ENCODE data around the gene TRNT1. TPM values are rescaled to one million over a fixed set of nuclear protein-coding genes. Genes with fewer than 3 reads are reported as not detected.

TRNT1 gene
- polyA plus RNA-seq, 1 donor from 2014 or later, result 28.5 TPM

DNA sequence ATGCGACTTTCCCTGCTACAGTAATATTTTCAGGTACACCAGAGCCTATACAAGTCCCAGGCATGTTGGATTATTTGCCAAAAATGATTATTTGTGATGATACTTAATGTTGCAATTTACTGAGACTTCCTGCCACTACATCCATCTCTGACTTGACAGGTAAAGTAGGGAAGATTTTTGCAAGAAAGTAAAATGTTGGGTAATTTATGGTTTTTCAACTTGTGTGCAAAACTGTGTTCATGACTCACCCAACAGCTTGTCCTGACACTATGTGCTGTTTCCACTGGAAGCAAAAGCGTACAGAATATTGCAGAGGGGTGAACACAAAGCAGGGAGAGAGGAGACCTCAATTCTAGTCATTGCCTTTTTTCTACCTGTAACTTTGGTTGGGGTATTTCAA lies 58.1 kb downstream of the TRNT1 start:
- Histone ChIP-seq H3K36me3 (ENCODE audit: insufficient read depth, low read length) (no peaks in the 10 kb centered on the region), H3F3A (ENCODE audit: insufficient read depth, low read length, poor library complexity, severe bottlenecking) (no peaks in the 10 kb centered on the region), H2AFZ (ENCODE audit: low read depth, low read length) (no peak overlapping the region), H3K9ac (ENCODE audit: low read length) (no peak overlapping the region), H3K4me3 (ENCODE audit: low read length) (no peak overlapping the region), H4K20me1 (ENCODE audit: insufficient read depth) (no peaks in the 10 kb centered on the region), H3K4me2 (ENCODE audit: low read length) (no peak overlapping the region), H3K9me3 (ENCODE audit: low read length) (peaks cover 6% of the 10 kb centered on the region), H3K27me3 (ENCODE audit: insufficient read depth, low read depth, low read length) (no peaks in the 10 kb centered on the region), H3K9me2 (ENCODE audit: insufficient read depth, low read length) (no peaks in the 10 kb centered on the region), H3K27ac (ENCODE audit: low read length) (no peak overlapping the region), H3K79me2 (replicated peaks; ENCODE audit: insufficient read depth, low read length) (no peaks in the 10 kb centered on the region)
- TF ChIP-seq EZH2 (IDR thresholded peaks at IDR 0.05; ENCODE audit: borderline replicate concordance, insufficient read depth, low read length, poor library complexity, severe bottlenecking) (no peak), SMC3 (conservative IDR thresholded peaks at IDR 0.05; ENCODE audit: poor library complexity) (no peak), EP300 (conservative IDR thresholded peaks at IDR 0.05; ENCODE audit: poor library complexity, severe bottlenecking) (no peak), TAF1 (IDR thresholded peaks at IDR 0.05; ENCODE audit: low read depth) (no peak), RAD21 (conservative IDR thresholded peaks at IDR 0.05) (no peak), MXI1 (conservative IDR thresholded peaks at IDR 0.05; ENCODE audit: poor library complexity, severe bottlenecking) (no peak), POLR2AphosphoS5 (IDR thresholded peaks at IDR 0.05) (no peak)
- TF ChIP-seq, protein P1, sequence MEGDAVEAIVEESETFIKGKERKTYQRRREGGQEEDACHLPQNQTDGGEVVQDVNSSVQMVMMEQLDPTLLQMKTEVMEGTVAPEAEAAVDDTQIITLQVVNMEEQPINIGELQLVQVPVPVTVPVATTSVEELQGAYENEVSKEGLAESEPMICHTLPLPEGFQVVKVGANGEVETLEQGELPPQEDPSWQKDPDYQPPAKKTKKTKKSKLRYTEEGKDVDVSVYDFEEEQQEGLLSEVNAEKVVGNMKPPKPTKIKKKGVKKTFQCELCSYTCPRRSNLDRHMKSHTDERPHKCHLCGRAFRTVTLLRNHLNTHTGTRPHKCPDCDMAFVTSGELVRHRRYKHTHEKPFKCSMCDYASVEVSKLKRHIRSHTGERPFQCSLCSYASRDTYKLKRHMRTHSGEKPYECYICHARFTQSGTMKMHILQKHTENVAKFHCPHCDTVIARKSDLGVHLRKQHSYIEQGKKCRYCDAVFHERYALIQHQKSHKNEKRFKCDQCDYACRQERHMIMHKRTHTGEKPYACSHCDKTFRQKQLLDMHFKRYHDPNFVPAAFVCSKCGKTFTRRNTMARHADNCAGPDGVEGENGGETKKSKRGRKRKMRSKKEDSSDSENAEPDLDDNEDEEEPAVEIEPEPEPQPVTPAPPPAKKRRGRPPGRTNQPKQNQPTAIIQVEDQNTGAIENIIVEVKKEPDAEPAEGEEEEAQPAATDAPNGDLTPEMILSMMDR (IDR thresholded peaks at IDR 0.05; ENCODE audit: poor library complexity, severe bottlenecking), result no peak
- TF ChIP-seq, protein P2, sequence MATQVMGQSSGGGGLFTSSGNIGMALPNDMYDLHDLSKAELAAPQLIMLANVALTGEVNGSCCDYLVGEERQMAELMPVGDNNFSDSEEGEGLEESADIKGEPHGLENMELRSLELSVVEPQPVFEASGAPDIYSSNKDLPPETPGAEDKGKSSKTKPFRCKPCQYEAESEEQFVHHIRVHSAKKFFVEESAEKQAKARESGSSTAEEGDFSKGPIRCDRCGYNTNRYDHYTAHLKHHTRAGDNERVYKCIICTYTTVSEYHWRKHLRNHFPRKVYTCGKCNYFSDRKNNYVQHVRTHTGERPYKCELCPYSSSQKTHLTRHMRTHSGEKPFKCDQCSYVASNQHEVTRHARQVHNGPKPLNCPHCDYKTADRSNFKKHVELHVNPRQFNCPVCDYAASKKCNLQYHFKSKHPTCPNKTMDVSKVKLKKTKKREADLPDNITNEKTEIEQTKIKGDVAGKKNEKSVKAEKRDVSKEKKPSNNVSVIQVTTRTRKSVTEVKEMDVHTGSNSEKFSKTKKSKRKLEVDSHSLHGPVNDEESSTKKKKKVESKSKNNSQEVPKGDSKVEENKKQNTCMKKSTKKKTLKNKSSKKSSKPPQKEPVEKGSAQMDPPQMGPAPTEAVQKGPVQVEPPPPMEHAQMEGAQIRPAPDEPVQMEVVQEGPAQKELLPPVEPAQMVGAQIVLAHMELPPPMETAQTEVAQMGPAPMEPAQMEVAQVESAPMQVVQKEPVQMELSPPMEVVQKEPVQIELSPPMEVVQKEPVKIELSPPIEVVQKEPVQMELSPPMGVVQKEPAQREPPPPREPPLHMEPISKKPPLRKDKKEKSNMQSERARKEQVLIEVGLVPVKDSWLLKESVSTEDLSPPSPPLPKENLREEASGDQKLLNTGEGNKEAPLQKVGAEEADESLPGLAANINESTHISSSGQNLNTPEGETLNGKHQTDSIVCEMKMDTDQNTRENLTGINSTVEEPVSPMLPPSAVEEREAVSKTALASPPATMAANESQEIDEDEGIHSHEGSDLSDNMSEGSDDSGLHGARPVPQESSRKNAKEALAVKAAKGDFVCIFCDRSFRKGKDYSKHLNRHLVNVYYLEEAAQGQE (IDR thresholded peaks at IDR 0.05; ENCODE audit: borderline replicate concordance), result no peak

DNA sequence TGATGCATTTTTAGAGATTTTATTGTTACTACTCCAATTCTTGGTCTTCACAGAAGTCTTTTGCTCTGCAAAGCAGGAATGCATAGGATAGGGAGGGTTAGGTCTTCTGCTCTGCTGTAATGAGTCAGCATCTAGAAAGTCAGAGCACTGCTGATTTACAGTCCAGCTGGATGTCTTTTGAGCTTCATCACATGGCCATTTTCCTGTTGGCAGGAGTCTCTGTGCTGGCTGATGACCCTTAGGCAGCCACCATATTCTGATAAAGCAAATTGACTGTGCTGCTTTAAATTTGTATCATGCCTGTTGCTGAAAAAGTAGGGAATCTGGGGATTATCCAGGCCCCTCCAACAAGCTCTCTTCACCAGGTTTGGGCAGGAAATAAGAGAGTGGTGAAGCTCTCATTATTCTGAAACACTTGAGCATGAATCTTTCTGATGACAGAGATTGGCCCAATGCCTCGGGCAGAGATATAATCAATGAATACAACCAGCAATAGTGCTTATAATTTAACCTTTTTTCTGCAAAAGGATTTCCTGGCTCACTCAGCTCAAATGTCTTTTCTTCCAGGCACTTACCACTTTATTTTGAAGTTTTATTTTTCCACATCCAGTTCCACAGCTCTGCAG lies 62.5 kb downstream of the TRNT1 start:
- no peaks in the 10 kb centered on the region for H4K20me1 ChIP-seq (ENCODE audit: insufficient read depth)
- H3K9me2 ChIP-seq (ENCODE audit: insufficient read depth, low read length), result no peaks in the 10 kb centered on the region
- no peak overlapping the region for H3K9ac ChIP-seq (ENCODE audit: low read length)
- H3K27ac ChIP-seq (ENCODE audit: low read length), result no peak overlapping the region
- no peak overlapping the region for H2AFZ ChIP-seq (ENCODE audit: low read depth, low read length)
- no peak overlapping the region for H3K4me2 ChIP-seq (ENCODE audit: low read length)
- H3K79me2 ChIP-seq (replicated peaks; ENCODE audit: insufficient read depth, low read length), result no peaks in the 10 kb centered on the region
- no peaks in the 10 kb centered on the region for H3K36me3 ChIP-seq (ENCODE audit: insufficient read depth, low read length)
- no peaks in the 10 kb centered on the region for H3F3A ChIP-seq (ENCODE audit: insufficient read depth, low read length, poor library complexity, severe bottlenecking)
- no peak overlapping the region for H3K4me3 ChIP-seq (ENCODE audit: low read length)
- TF ChIP-seq TAF1 (IDR thresholded peaks at IDR 0.05; ENCODE audit: low read depth) (no peak), RAD21 (conservative IDR thresholded peaks at IDR 0.05) (no peak), POLR2AphosphoS5 (IDR thresholded peaks at IDR 0.05) (no peak), SMC3 (conservative IDR thresholded peaks at IDR 0.05; ENCODE audit: poor library complexity) (no peak), EP300 (conservative IDR thresholded peaks at IDR 0.05; ENCODE audit: poor library complexity, severe bottlenecking) (no peak), MXI1 (conservative IDR thresholded peaks at IDR 0.05; ENCODE audit: poor library complexity, severe bottlenecking) (no peak)
- TF ChIP-seq, protein P1 (IDR thresholded peaks at IDR 0.05; ENCODE audit: poor library complexity, severe bottlenecking), result no peak
- TF ChIP-seq, protein P2 (IDR thresholded peaks at IDR 0.05; ENCODE audit: borderline replicate concordance), result no peak
- peaks cover 6% of the 10 kb centered on the region for H3K9me3 ChIP-seq (ENCODE audit: low read length)
- no peaks in the 10 kb centered on the region for H3K27me3 ChIP-seq (ENCODE audit: insufficient read depth, low read depth, low read length)

Measured in neural cell (in vitro differentiated cells).